PFSK-1 (cell line): ENCODE results near the gene ITGA11.

Experiments
- FOXP2 ChIP-seq: optimal IDR thresholded peaks from 2 replicates; pipeline ENCODE3; 2011; ENCODE audit warnings: borderline replicate concordance, control low read depth, inconsistent platforms; ENCODE audit not compliant: insufficient read depth; ENCODE audit errors: extremely low read length, extremely low read depth
- POLR2AphosphoS5 ChIP-seq: IDR thresholded peaks from 2 replicates; pipeline ENCODE4 v1.6.1; 2012; ENCODE audit warnings: low read depth, mild to moderate bottlenecking, control low read depth, low read length, moderate library complexity
- SIN3A ChIP-seq: IDR thresholded peaks from 2 replicates; pipeline ENCODE4 v1.6.1; 2012; ENCODE audit warnings: mild to moderate bottlenecking, low read length, moderate library complexity, borderline replicate concordance; ENCODE audit not compliant: insufficient read depth
- TAF1 ChIP-seq: IDR thresholded peaks from 2 replicates; pipeline ENCODE4 v1.6.1; 2012; ENCODE audit warnings: low read length, control low read depth, borderline replicate concordance; ENCODE audit not compliant: insufficient read depth
- TF ChIP-seq, protein P1 (sequence below), 2 experiments: IDR thresholded peaks; 2 replicates each; pipeline versions ENCODE4 v1.6.1 to v1.8.0; 2011 to 2012; ENCODE audit warnings: low read depth in 2 of 2, low read length in 2 of 2, control low read depth in 1 of 2, inconsistent platforms in 1 of 2, mild to moderate bottlenecking in 1 of 2, moderate library complexity in 1 of 2; ENCODE audit not compliant: insufficient read depth in 1 of 2

Gene ITGA11

DNA sequence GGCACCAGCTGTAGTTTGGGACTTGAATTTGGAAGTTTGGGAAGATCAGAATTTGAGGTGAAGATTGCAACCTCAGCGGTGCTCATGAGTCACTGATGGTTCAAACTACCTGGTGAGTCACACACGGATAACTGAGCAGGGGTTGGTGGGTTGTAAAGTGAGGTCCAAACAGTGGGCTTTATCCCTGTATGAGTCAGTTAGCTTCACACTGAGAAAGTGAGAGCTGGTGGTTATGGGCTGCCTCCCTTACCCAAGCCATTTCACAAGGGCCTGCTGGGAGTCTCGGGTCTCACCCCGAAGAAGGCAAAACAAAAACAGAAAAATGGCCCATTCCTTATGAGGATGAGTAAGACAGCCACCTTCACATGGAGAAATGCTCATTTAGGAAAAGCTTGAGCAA lies 77.0 kb downstream of the ITGA11 start:
- TF ChIP-seq, protein P1, sequence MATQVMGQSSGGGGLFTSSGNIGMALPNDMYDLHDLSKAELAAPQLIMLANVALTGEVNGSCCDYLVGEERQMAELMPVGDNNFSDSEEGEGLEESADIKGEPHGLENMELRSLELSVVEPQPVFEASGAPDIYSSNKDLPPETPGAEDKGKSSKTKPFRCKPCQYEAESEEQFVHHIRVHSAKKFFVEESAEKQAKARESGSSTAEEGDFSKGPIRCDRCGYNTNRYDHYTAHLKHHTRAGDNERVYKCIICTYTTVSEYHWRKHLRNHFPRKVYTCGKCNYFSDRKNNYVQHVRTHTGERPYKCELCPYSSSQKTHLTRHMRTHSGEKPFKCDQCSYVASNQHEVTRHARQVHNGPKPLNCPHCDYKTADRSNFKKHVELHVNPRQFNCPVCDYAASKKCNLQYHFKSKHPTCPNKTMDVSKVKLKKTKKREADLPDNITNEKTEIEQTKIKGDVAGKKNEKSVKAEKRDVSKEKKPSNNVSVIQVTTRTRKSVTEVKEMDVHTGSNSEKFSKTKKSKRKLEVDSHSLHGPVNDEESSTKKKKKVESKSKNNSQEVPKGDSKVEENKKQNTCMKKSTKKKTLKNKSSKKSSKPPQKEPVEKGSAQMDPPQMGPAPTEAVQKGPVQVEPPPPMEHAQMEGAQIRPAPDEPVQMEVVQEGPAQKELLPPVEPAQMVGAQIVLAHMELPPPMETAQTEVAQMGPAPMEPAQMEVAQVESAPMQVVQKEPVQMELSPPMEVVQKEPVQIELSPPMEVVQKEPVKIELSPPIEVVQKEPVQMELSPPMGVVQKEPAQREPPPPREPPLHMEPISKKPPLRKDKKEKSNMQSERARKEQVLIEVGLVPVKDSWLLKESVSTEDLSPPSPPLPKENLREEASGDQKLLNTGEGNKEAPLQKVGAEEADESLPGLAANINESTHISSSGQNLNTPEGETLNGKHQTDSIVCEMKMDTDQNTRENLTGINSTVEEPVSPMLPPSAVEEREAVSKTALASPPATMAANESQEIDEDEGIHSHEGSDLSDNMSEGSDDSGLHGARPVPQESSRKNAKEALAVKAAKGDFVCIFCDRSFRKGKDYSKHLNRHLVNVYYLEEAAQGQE (IDR thresholded peaks at IDR 0.05; ENCODE audit: insufficient read depth in 1 of 2, low read depth in 2 of 2, low read length in 2 of 2), result no peak
- TF ChIP-seq TAF1 (no peak), FOXP2 (no peak), SIN3A (no peak), POLR2AphosphoS5 (no peak)

DNA sequence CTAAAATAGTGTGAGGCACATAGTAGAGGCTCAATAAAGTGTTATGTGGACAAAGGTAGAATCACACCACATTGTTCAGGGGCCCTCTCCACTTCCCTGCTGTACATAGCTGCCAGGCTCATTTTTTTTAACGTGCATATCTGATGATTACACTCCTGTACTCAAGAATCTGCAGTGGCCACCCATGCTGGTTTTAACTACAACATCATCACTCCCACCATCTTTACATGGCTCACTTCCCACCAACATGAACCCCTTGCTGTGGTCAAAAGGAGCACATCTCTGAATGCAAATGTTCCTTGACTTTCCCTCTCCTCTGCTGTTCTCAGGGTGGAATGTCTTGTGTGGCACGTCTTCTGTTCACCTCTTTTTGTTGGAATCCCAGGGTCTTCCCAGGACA lies 77.7 kb downstream of the ITGA11 start:
- TF ChIP-seq FOXP2 (no peak), POLR2AphosphoS5 (no peak), SIN3A (no peak), TAF1 (no peak)
- TF ChIP-seq, protein P1 (IDR thresholded peaks at IDR 0.05; ENCODE audit: insufficient read depth in 1 of 2, low read depth in 2 of 2, low read length in 2 of 2), result no peak

DNA sequence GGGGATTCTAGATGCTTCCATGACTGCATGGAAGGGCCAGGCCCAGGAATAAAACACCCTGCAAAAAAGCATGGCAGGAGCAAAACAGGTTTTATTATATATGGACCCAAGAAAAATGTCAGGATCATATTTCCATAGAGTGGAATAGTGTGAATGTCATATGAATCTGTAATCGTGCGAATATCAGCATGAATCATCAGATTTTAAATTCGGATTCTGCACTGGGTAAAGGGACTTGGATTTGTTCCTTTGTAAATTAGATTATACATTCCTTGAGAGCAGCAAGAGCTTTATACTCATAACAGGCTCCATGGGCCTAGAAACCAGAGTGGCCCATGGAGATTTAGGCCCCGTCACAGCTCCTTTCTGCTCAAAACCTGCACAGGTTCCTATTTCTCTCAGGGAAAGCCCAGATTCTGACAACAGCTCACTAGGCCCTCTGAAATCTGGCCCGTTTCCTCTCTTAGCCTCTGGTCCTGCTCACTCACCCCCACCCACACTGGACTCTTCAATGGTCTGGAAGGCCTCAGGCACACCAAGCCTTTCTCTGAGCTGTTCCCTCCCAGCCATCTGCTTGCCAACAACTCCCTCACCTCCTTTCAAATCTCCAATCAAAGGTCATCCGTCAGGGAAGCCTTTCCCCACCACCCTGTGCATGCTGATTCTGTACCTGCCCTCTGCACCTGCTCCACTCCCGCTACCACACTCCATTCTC lies 78.4 kb downstream of the ITGA11 start:
- TF ChIP-seq TAF1 (no peak), POLR2AphosphoS5 (no peak)

DNA sequence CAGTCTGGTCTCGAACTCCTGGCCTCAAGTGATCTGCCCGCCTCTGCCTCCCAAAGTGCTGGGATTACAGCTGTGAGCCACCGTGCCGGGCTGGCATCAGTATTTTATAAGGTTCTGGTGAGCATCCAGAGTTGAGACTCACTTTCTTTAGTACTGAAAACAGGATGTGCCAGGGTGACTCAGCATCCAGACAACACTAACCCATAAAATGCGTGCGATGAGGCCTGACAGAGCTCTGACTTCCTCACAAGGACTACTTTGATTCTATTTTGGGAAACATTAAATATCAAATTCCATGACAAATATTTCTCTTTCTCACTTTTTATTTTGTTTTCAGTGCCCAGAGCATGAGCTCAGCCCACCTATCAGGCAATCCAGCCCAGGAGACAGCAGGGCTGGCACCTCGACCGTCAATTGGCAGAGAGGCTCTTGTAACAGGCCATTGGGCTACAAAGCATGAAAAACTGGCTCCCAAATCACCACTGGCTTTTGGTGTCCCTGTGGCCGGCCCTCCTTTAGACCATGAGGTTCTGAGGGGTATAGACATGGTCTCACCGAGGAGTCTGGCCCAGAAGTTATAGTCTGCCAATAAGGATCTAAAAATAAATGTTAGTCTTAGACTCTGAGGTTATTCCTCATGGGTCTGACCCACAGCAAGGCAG lies 79.4 kb downstream of the ITGA11 start:
- TF ChIP-seq FOXP2, result no peak
- TF ChIP-seq SIN3A, result no peak
- TF ChIP-seq POLR2AphosphoS5, result no peak
- TF ChIP-seq, protein P1 (IDR thresholded peaks at IDR 0.05; ENCODE audit: insufficient read depth in 1 of 2, low read depth in 2 of 2, low read length in 2 of 2), result no peak
- TF ChIP-seq TAF1, result no peak

DNA sequence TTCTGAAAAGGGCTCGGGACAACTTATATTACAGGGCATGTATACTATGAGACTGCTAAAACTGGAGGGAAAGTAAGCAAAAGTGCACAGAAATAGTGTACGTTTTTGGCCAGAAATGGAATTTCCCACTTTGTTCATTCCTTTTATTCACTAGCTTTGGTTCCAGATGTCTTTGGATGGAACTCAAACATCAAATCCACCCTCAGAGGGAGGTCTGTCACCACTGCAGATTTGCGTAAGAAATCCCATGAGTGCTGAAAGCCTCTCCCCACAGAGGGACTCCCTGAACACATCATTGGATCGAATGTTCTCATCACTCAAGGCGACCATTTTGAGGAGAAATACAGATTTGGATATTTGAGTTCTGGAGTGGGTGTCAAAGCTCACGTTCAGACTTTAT lies 82.8 kb downstream of the ITGA11 start:
- TF ChIP-seq TAF1, result no peak
- no peak for TF ChIP-seq SIN3A
- TF ChIP-seq, protein P1 (IDR thresholded peaks at IDR 0.05; ENCODE audit: insufficient read depth in 1 of 2, low read depth in 2 of 2, low read length in 2 of 2), result no peak
- TF ChIP-seq POLR2AphosphoS5, result no peak
- no peak for TF ChIP-seq FOXP2
